OCI-LY1 (cell line): Measurements from ENCODE around the gene CLUH.

Experiments
- EZH2 ChIP-seq: fragments of 200-600 bp; sonication (generic), shearing (Covaris generic); IDR thresholded peaks from 2 replicates; pipeline ENCODE4 v1.8.0; 2017; ENCODE audit warnings: borderline replicate concordance, mixed run types, mild to moderate bottlenecking, antibody characterized with exemption, low read length, moderate library complexity, mixed read lengths
- TF ChIP-seq, protein P1 (sequence below): fragments of 200-600 bp; sonication (generic), shearing (Covaris generic); IDR thresholded peaks from 2 replicates; pipeline ENCODE4 v1.5.1; 2017; ENCODE audit warnings: mild to moderate bottlenecking, antibody characterized with exemption, low read length, moderate library complexity, mixed read lengths

GRCh38 chr17:2708585-2709182 lies 2.9 kb downstream of the CLUH start:
- no peak for TF ChIP-seq EZH2
- TF ChIP-seq, protein P1, sequence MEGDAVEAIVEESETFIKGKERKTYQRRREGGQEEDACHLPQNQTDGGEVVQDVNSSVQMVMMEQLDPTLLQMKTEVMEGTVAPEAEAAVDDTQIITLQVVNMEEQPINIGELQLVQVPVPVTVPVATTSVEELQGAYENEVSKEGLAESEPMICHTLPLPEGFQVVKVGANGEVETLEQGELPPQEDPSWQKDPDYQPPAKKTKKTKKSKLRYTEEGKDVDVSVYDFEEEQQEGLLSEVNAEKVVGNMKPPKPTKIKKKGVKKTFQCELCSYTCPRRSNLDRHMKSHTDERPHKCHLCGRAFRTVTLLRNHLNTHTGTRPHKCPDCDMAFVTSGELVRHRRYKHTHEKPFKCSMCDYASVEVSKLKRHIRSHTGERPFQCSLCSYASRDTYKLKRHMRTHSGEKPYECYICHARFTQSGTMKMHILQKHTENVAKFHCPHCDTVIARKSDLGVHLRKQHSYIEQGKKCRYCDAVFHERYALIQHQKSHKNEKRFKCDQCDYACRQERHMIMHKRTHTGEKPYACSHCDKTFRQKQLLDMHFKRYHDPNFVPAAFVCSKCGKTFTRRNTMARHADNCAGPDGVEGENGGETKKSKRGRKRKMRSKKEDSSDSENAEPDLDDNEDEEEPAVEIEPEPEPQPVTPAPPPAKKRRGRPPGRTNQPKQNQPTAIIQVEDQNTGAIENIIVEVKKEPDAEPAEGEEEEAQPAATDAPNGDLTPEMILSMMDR, result no peak
